Measurements from ENCODE around the gene DCDC1. TPM values are rescaled to one million over a fixed set of nuclear protein-coding genes. Genes with fewer than 3 reads are reported as not detected.

The DCDC1 gene
- polyA plus RNA-seq, 3 donors, result 0.03 TPM; not detected in 2

DNA sequence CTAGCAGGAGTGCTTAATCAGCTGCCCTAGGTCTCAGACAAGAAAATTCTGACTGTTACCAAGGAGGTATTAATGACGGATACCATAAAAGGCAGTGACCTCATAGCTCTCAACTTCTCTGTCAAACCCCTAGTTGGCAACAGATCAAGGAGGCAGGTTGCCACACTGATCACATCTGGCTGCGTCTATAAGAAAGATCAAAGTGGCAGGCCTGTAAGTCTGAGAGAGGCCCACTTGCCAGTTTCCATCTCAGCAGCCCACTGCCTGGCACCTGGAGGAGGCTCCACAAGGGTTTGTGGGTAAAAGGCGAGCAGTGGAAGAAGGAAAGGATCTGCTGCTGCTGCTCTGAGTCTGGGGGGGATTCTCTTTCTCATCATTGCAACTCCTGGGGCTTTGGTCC is 543.8 kb downstream of the DCDC1 start:
- no peak overlapping the region for H3K4me2 ChIP-seq (replicated peaks; ENCODE audit: extremely low read depth, low read length, poor library complexity, severe bottlenecking)
- H3K9me3 ChIP-seq (replicated peaks in 1 of 2; ENCODE audit: control insufficient read depth in 1 of 2, insufficient read depth in 1 of 2, low read length in 2 of 2), result no peaks in the 10 kb centered on the region
- Mint-ChIP-seq H3K9me3 (peaks cover 0 to 9% (median 2%) of the 10 kb centered on the region in 7 donors), H3K27ac (no peak overlapping the region), H3K4me3 (no peak overlapping the region), H3K27me3 (ENCODE audit: low read depth in 3 of 3) (peaks cover 0 to 3% (median 0%) of the 10 kb centered on the region in 3 donors), H3K36me3 (no peaks in the 10 kb centered on the region), H3K4me1 (no peaks in the 10 kb centered on the region)
- no peaks in the 10 kb centered on the region for H3K4me1 ChIP-seq (ENCODE audit: control insufficient read depth in 1 of 2, insufficient read depth in 2 of 2, low read length in 2 of 2)
- H3K9ac ChIP-seq (ENCODE audit: insufficient read depth, low read length, poor library complexity, severe bottlenecking), result no peak overlapping the region
- H3K27ac ChIP-seq (ENCODE audit: low read depth in 1 of 2, low read length in 2 of 2), result no peak overlapping the region
- intact Hi-C loops (cut with micrococcal nuclease), result no loop called here
- TF ChIP-seq, protein P1, sequence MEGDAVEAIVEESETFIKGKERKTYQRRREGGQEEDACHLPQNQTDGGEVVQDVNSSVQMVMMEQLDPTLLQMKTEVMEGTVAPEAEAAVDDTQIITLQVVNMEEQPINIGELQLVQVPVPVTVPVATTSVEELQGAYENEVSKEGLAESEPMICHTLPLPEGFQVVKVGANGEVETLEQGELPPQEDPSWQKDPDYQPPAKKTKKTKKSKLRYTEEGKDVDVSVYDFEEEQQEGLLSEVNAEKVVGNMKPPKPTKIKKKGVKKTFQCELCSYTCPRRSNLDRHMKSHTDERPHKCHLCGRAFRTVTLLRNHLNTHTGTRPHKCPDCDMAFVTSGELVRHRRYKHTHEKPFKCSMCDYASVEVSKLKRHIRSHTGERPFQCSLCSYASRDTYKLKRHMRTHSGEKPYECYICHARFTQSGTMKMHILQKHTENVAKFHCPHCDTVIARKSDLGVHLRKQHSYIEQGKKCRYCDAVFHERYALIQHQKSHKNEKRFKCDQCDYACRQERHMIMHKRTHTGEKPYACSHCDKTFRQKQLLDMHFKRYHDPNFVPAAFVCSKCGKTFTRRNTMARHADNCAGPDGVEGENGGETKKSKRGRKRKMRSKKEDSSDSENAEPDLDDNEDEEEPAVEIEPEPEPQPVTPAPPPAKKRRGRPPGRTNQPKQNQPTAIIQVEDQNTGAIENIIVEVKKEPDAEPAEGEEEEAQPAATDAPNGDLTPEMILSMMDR (IDR thresholded peaks at IDR 0.05), result no peak
- DNase-seq, result no peak
- H3K36me3 ChIP-seq (replicated peaks in 1 of 2; ENCODE audit: control insufficient read depth in 1 of 2, insufficient read depth in 2 of 2, low read length in 2 of 2), result no peaks in the 10 kb centered on the region
- no peak overlapping the region for H2AFZ ChIP-seq (ENCODE audit: insufficient read depth, low read depth, low read length, poor library complexity, severe bottlenecking)
- 83% methylated on average over 2 of the region's 3 CpGs for WGBS (ENCODE audit: insufficient coverage)
- no peaks in the 10 kb centered on the region for H3K79me2 ChIP-seq (ENCODE audit: insufficient read depth, low read length)
- no peaks in the 10 kb centered on the region for H4K20me1 ChIP-seq (ENCODE audit: insufficient read depth, low read length)
- no peak overlapping the region for H3K4me3 ChIP-seq (replicated peaks in 1 of 3; ENCODE audit: low read depth in 2 of 3, low read length in 3 of 3)
- H3K27me3 ChIP-seq (ENCODE audit: control insufficient read depth in 2 of 2, insufficient read depth in 2 of 2, low read length in 2 of 2), result no peaks in the 10 kb centered on the region

DNA sequence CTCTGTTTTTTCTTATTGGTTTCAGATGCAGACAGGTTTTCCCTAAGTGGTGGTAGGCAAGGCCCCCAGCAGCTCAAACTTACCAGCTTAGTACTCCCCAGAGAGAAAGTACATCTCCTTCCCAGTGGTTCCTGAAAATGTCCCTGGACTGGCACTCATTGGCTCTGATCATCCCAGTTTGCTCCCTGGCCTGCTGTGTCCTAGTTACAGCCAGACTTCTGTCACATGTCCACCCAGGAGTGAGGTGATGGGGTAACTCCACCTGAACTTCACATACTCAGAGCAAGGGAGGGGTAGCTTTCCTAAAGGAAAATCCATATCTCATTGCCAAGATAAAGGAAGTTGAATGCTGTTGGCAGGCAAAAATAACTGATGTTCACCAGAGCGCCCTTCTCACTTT is 546.4 kb downstream of the DCDC1 start:
- Mint-ChIP-seq H3K27ac (no peak overlapping the region), H3K9me3 (peaks cover 0 to 9% (median 2%) of the 10 kb centered on the region in 7 donors), H3K27me3 (ENCODE audit: low read depth in 3 of 3) (peaks cover 0 to 3% (median under 1%) of the 10 kb centered on the region in 3 donors), H3K36me3 (no peaks in the 10 kb centered on the region), H3K4me1 (no peaks in the 10 kb centered on the region), H3K4me3 (no peak overlapping the region)
- Histone ChIP-seq H3K4me3 (replicated peaks in 1 of 3; ENCODE audit: low read depth in 2 of 3, low read length in 3 of 3) (no peak overlapping the region), H3K9ac (ENCODE audit: insufficient read depth, low read length, poor library complexity, severe bottlenecking) (no peak overlapping the region), H2AFZ (ENCODE audit: insufficient read depth, low read depth, low read length, poor library complexity, severe bottlenecking) (no peak overlapping the region), H3K79me2 (ENCODE audit: insufficient read depth, low read length) (no peaks in the 10 kb centered on the region), H3K4me1 (ENCODE audit: control insufficient read depth in 1 of 2, insufficient read depth in 2 of 2, low read length in 2 of 2) (no peaks in the 10 kb centered on the region), H3K36me3 (replicated peaks in 1 of 2; ENCODE audit: control insufficient read depth in 1 of 2, insufficient read depth in 2 of 2, low read length in 2 of 2) (no peaks in the 10 kb centered on the region), H3K9me3 (replicated peaks in 1 of 2; ENCODE audit: control insufficient read depth in 1 of 2, insufficient read depth in 1 of 2, low read length in 2 of 2) (no peaks in the 10 kb centered on the region), H4K20me1 (ENCODE audit: insufficient read depth, low read length) (no peaks in the 10 kb centered on the region), H3K27ac (ENCODE audit: low read depth in 1 of 2, low read length in 2 of 2) (no peak overlapping the region), H3K27me3 (ENCODE audit: control insufficient read depth in 2 of 2, insufficient read depth in 2 of 2, low read length in 2 of 2) (no peaks in the 10 kb centered on the region), H3K4me2 (replicated peaks; ENCODE audit: extremely low read depth, low read length, poor library complexity, severe bottlenecking) (no peak overlapping the region)
- intact Hi-C loops (cut with micrococcal nuclease), result no loop called here
- 100% methylated on average over 1 of the region's 1 CpG for WGBS (ENCODE audit: insufficient coverage)
- TF ChIP-seq, protein P1 (IDR thresholded peaks at IDR 0.05), result no peak
- no peak for DNase-seq

Measured in CD14-positive monocyte (primary cell).